RWPE1 (cell line): ENCODE measurements around the gene MEPE.

Experiments used
- CTCF ChIA-PET: fragments of 350-600 bp; sonication (Branson Sonifier 250); formaldehyde crosslinking; extraction: SDS; loops from one replicate; lab custom pipeline; 2021; lab: Yijun Ruan, JAX
- POLR2A ChIA-PET: fragments of 400-600 bp; formaldehyde crosslinking; extraction: SDS; loops from one replicate; lab custom pipeline; 2020; ENCODE audit warnings: antibody characterized with exemption; ENCODE audit not compliant: low non-redundant PET; lab: Yijun Ruan, JAX
- DNase-seq: peaks from one replicate; pipeline ENCODE4 v3.0.0; 2012; ENCODE audit warnings: low spot score
- H3K27ac ChIP-seq: fragments of 450-650 bp; 2 replicates; pipeline ENCODE4 v1.5.1; 2017
- CTCF ChIP-seq: fragments of 450-650 bp; conservative IDR thresholded peaks from 2 replicates; pipeline ENCODE4 v1.5.1; 2017; ENCODE audit warnings: low read depth, mild to moderate bottlenecking

The MEPE gene

GRCh38 chr4:87803421-87803820 lies 29.3 kb upstream of the MEPE start:
- ChIA-PET CTCF (no interaction called here), POLR2A (no interaction called here)
- no peak overlapping the region for H3K27ac ChIP-seq
- no peak for TF ChIP-seq CTCF
- DNase-seq: no peak

DNA sequence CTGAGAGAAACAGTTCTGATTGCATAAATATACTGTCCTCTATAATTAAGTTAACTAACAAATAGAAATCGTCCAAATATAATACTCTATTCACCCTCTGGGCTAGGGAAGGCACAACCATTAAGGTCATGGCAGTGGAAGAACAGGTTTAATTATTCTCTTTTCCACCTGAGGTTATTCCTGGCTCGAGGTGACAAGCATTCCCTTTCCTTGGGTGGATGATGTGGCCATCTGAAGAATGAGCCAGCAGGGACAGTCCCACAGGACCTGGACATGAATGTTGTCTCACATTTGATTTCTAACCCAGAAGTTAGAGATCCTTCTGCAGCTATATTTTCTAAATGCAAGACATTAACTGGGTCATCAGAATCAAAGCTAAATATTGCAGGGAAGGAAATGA lies 27.9 kb upstream of the MEPE start:
- no peak overlapping the region for H3K27ac ChIP-seq
- CTCF ChIA-PET: interaction anchor here (0.8 kb wide), 1 partner anchor 140 kb away, joined by 3 read pairs; no protein-coding TSS in a partner anchor
- POLR2A ChIA-PET: no interaction called here
- no peak for TF ChIP-seq CTCF
- DNase-seq: no peak

- no peak overlapping the region for H3K27ac ChIP-seq
- CTCF ChIA-PET: no interaction called here
- POLR2A ChIA-PET: no interaction called here
- TF ChIP-seq CTCF: no peak
- peak; percentile 4 for DNase-seq
Measured at GRCh38 chr4:87805971-87806370, 26.8 kb upstream of the MEPE start.

GRCh38 chr4:87806520-87806919 lies 26.2 kb upstream of the MEPE start:
- H3K27ac ChIP-seq: no peak overlapping the region
- POLR2A ChIA-PET: no interaction called here

GRCh38 chr4:87807402-87807801 lies 25.4 kb upstream of the MEPE start:
- no peak for DNase-seq
- H3K27ac ChIP-seq: no peak overlapping the region
- no peak for TF ChIP-seq CTCF
- ChIA-PET CTCF (no interaction called here), POLR2A (no interaction called here)

More at GRCh38 chr4:87806520-87806919, 26.2 kb upstream of the MEPE start:
- no peak for TF ChIP-seq CTCF
- DNase-seq: no peak
- CTCF ChIA-PET: no interaction called here

DNA sequence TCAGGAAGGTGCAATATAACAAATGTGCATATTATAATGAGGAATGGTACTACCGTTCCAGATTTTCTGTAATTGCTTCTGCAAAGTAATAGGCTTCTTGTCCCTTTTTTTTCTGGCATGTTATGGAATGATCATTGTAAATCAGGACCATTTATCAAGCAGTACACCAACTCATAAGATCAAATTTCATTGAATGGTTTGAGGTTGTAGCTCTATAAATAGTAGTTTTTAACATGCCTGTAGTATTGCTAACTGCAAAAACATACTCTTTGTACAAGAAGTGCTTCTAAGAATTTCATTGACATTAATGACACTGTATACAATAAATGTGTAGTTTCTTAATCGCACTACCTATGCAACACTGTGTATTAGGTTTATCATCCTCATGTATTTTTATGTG lies 20.8 kb upstream of the MEPE start:
- ChIA-PET CTCF (no interaction called here), POLR2A (no interaction called here)
- TF ChIP-seq CTCF: no peak
- no peak for DNase-seq
- H3K27ac ChIP-seq: no peak overlapping the region
